ENCODE results near the gene ADGRB3. TPM values are rescaled to one million over a fixed set of nuclear protein-coding genes. Genes with fewer than 3 reads are reported as not detected.

ADGRB3 gene
- polyA plus RNA-seq, 2 of the 4 experiments (the other 2 are of a cell fraction): not detected

GRCh38 chr6:68776354-68776753 lies 141.3 kb downstream of the ADGRB3 start:
- FAIRE-seq (no peak), ATAC-seq (no peak), DNase-seq (ENCODE audit: low read depth in 1 of 2, low spot score in 1 of 2) (no peak)
- ChIA-PET CTCF (no interaction called here), POLR2A (no interaction called here)
- no peak overlapping the region for H3K4me3 ChIP-seq
- TF ChIP-seq NFE2L2 (conservative IDR thresholded peaks at IDR 0.05; ENCODE audit: low read length): no peak
- TF ChIP-seq ELK1 (IDR thresholded peaks at IDR 0.05; ENCODE audit: low read depth, low read length): no peak
- TF ChIP-seq PHF8 (IDR thresholded peaks at IDR 0.05; ENCODE audit: borderline replicate concordance, low read depth): no peak
- TF ChIP-seq TP53 (CRISPR knock-in tag; IDR thresholded peaks at IDR 0.05): no peak
- no peak for TF ChIP-seq SMC3 (IDR thresholded peaks at IDR 0.05)
- no peak for TF ChIP-seq CHD4 (IDR thresholded peaks at IDR 0.05; ENCODE audit: borderline replicate concordance)
- TF ChIP-seq CTCF (IDR thresholded peaks at IDR 0.05): no peak
- TF ChIP-seq PBX3 (IDR thresholded peaks at IDR 0.05): no peak
- no peak for TF ChIP-seq NPAS2 (CRISPR knock-in tag; IDR thresholded peaks at IDR 0.05; ENCODE audit: borderline replicate concordance)
- TF ChIP-seq ZNF302 (CRISPR knock-in tag; IDR thresholded peaks at IDR 0.05): no peak
- no peak for TF ChIP-seq HOXB13 (CRISPR knock-in tag; IDR thresholded peaks at IDR 0.05; ENCODE audit: low read depth)
- no peak overlapping the region for H3K27ac ChIP-seq
- H3K4me1 ChIP-seq: no peaks in the 10 kb centered on the region
- no peak overlapping the region for H3K4me2 ChIP-seq
- WGBS (ENCODE audit: missing lambda C conversion rate): 12% methylated on average over 2 of the region's 2 CpGs
- no peaks in the 10 kb centered on the region for H3K9me3 ChIP-seq

GRCh38 chr6:68777956-68778355 lies 142.9 kb downstream of the ADGRB3 start:
- Histone ChIP-seq H3K4me1 (no peaks in the 10 kb centered on the region), H3K27ac (no peak overlapping the region), H3K9me3 (no peaks in the 10 kb centered on the region), H3K4me3 (no peak overlapping the region), H3K4me2 (no peak overlapping the region)
- ATAC-seq (no peak), DNase-seq (ENCODE audit: low read depth in 1 of 2, low spot score in 1 of 2) (no peak), FAIRE-seq (no peak)
- ChIA-PET POLR2A (no interaction called here), CTCF (no interaction called here)
- TF ChIP-seq KDM1A (IDR thresholded peaks at IDR 0.05; ENCODE audit: low read depth) (no peak), USF2 (IDR thresholded peaks at IDR 0.05) (no peak), CHD4 (IDR thresholded peaks at IDR 0.05; ENCODE audit: borderline replicate concordance) (no peak), MAX (IDR thresholded peaks at IDR 0.05) (no peak), RFX5 (IDR thresholded peaks at IDR 0.05) (no peak), PBX3 (IDR thresholded peaks at IDR 0.05) (no peak)

GRCh38 chr6:68778356-68779020 lies 143.4 kb downstream of the ADGRB3 start:
- no peak overlapping the region for H3K4me3 ChIP-seq
- WGBS (ENCODE audit: missing lambda C conversion rate): 20% methylated on average over 5 of the region's 5 CpGs
- FAIRE-seq: no peak
- no peak for TF ChIP-seq HEYL (CRISPR knock-in tag; IDR thresholded peaks at IDR 0.05)
- no peak for TF ChIP-seq HOXB5 (CRISPR knock-in tag; IDR thresholded peaks at IDR 0.05)
- TF ChIP-seq TP53 (CRISPR knock-in tag; IDR thresholded peaks at IDR 0.05): no peak
- no peak for TF ChIP-seq EP300 (IDR thresholded peaks at IDR 0.05)
- peak; percentile 36 to 42; a peak in 3 of 5 replicates for TF ChIP-seq RAD21 (conservative IDR thresholded peaks at IDR 0.05 in 1 of 2, IDR thresholded peaks at IDR 0.05 in 1 of 2)
- TF ChIP-seq ZNF302 (CRISPR knock-in tag; IDR thresholded peaks at IDR 0.05): no peak
- no peak for TF ChIP-seq JUNB (IDR thresholded peaks at IDR 0.05)
- no peak for TF ChIP-seq POLR2AphosphoS2 (conservative IDR thresholded peaks at IDR 0.05; ENCODE audit: low read length)
- peak; percentile 31 for TF ChIP-seq CTCF (IDR thresholded peaks at IDR 0.05)
- TF ChIP-seq SMC3 (IDR thresholded peaks at IDR 0.05): 0 out of 3 replicates have a peak, but pooled peaks have one; percentile 12
- TF ChIP-seq MAFK (IDR thresholded peaks at IDR 0.05; ENCODE audit: partially characterized antibody): no peak

More at GRCh38 chr6:68778356-68779020, 143.4 kb downstream of the ADGRB3 start:
- ATAC-seq: peak in 1 of 2 experiments; percentile 38; a peak in 1 of 6 replicates
- POLR2A ChIA-PET: no interaction called here
- no peak overlapping the region for H3K27ac ChIP-seq
- no peaks in the 10 kb centered on the region for H3K4me1 ChIP-seq
- H3K9me3 ChIP-seq: no peaks in the 10 kb centered on the region
- H3K4me2 ChIP-seq: no peak overlapping the region
- CTCF ChIA-PET: no interaction called here
- peak in 1 of 2 experiments; percentile 24 for DNase-seq (ENCODE audit: low read depth in 1 of 2, low spot score in 1 of 2)

Measured in A549 (cell line).